Left ventricle myocardium inferior (tissue), 1 donor: Measurements from ENCODE around the gene LAMP5. TPM values are rescaled to one million over a fixed set of nuclear protein-coding genes. Genes with fewer than 3 reads are reported as not detected.

Experiments used
- DNase-seq: peaks from one replicate; pipeline ENCODE4 v3.0.0-alpha.2; 2020
- H3K27ac ChIP-seq: fragments of 200-600 bp; replicated peaks from 2 replicates; pipeline ENCODE4 v1.8.0; 2021
- H3K27me3 ChIP-seq: fragments of 200-600 bp; 2 replicates; pipeline ENCODE4 v1.8.0; 2021; ENCODE audit warnings: low read depth
- H3K36me3 ChIP-seq: fragments of 200-600 bp; 2 replicates; pipeline ENCODE4 v1.8.0; 2021
- H3K4me1 ChIP-seq: fragments of 200-600 bp; 2 replicates; pipeline ENCODE4 v1.8.0; 2021
- H3K4me3 ChIP-seq: fragments of 200-600 bp; 2 replicates; pipeline ENCODE4 v1.8.0; 2021; ENCODE audit warnings: mild to moderate bottlenecking, moderate library complexity
- H3K9me3 ChIP-seq: fragments of 200-600 bp; replicated peaks from 2 replicates; pipeline ENCODE4 v1.8.0; 2021
- intact Hi-C: fragments of 100-400 bp; cut with micrococcal nuclease; formaldehyde crosslinking; loops from one replicate; pipeline ENCODE4 v1.11.0; 2022
- total RNA-seq: library from RNA; stranded (reverse); fragmentation: NEBNext Ultra II Directional; extraction: Animal tissue kit (Norgen Biotek cat#: 25700); gene quantifications from one replicate; pipeline ENCODE4 v1.2.1, GENCODE V29; 2021
- TF ChIP-seq, protein P1 (sequence below): fragments of 200-600 bp; IDR thresholded peaks from 2 replicates; pipeline ENCODE4 v1.8.0; 2021; ENCODE audit warnings: antibody characterized with exemption, mild to moderate bottlenecking, borderline replicate concordance
- donor health status: DM: no; HTN: yes; CAD: no; lungs with severe emphysema.

Gene LAMP5
- total RNA-seq, 1 donor from 2014 or later: not detected

DNA sequence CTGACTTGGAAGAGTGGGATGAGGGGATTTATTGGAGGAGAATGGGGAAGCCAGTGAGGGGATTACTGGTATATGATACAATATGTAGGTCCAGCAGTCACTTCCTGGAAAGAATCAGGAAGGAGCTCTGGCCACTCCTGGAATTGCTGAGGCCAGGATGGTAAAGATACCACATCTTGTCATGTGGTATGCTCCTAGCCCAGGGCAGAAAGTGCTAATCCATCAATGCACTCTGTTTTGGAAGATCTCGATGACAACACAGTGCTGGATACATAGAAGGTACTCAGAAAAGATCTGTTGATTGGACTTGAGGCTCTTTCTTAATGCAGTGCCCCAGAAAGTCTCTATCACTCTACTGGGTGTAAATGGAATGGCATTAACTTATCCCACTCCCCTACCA is 52.6 kb downstream of the LAMP5 start:
- H3K36me3 ChIP-seq: no peaks in the 10 kb centered on the region
- peaks cover 72% of the 10 kb centered on the region for H3K27me3 ChIP-seq
- H3K27ac ChIP-seq: no peak overlapping the region
- TF ChIP-seq, protein P1, sequence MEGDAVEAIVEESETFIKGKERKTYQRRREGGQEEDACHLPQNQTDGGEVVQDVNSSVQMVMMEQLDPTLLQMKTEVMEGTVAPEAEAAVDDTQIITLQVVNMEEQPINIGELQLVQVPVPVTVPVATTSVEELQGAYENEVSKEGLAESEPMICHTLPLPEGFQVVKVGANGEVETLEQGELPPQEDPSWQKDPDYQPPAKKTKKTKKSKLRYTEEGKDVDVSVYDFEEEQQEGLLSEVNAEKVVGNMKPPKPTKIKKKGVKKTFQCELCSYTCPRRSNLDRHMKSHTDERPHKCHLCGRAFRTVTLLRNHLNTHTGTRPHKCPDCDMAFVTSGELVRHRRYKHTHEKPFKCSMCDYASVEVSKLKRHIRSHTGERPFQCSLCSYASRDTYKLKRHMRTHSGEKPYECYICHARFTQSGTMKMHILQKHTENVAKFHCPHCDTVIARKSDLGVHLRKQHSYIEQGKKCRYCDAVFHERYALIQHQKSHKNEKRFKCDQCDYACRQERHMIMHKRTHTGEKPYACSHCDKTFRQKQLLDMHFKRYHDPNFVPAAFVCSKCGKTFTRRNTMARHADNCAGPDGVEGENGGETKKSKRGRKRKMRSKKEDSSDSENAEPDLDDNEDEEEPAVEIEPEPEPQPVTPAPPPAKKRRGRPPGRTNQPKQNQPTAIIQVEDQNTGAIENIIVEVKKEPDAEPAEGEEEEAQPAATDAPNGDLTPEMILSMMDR: no peak
- H3K4me3 ChIP-seq: no peak overlapping the region
- no peak for DNase-seq
- H3K9me3 ChIP-seq: no peaks in the 10 kb centered on the region
- no peaks in the 10 kb centered on the region for H3K4me1 ChIP-seq
- intact Hi-C loops: no loop called here

DNA sequence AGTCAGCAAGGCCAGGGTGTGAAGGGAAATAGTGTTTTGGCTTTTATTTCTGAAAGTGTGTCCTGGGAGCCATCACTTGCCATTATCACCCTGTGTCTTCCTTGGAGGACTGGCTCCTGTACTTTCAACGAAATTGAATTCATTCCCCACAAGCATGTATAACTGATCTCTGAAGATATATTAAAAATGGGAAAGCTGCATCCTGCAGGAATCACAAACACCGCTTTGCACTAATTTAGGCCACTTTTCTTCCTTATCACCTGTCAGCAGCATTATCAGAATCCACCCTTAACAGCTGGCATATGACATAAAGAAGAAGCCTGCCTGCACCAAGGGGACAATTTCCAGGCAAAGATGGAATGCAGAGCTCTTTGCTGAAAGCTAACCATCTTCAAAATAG is 56.2 kb downstream of the LAMP5 start:
- H3K27ac ChIP-seq: no peak overlapping the region
- intact Hi-C loops: no loop called here
- H3K36me3 ChIP-seq: no peaks in the 10 kb centered on the region
- H3K27me3 ChIP-seq: peaks cover 96% of the 10 kb centered on the region
- H3K4me3 ChIP-seq: no peak overlapping the region
- H3K9me3 ChIP-seq: no peaks in the 10 kb centered on the region
- DNase-seq: no peak
- H3K4me1 ChIP-seq: no peaks in the 10 kb centered on the region
- TF ChIP-seq, protein P1: no peak

DNA sequence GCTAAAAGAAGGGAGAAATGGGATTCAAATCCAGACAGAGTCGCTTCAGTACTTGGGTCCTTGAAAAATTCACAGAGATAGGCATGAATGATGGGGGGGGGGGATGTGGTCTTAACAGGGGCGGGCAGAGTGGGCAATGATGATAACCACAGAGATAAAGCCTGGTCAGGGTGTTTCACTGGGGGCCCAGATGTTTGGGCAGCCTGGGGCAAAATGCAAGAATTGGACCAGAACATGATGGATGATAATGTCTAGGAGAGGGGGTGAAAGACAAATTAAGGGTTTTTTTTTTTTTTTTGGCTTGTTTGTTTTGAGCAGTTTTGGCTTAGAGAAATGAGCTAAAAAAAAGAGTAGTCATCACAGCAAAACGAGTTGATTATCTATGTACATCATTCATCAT is 57.4 kb downstream of the LAMP5 start:
- peaks cover 96% of the 10 kb centered on the region for H3K27me3 ChIP-seq
- intact Hi-C loops: no loop called here
- H3K9me3 ChIP-seq: no peaks in the 10 kb centered on the region
- H3K4me1 ChIP-seq: no peaks in the 10 kb centered on the region
- no peak overlapping the region for H3K4me3 ChIP-seq
- H3K27ac ChIP-seq: no peak overlapping the region
- no peak for DNase-seq
- TF ChIP-seq, protein P1: no peak
- H3K36me3 ChIP-seq: no peaks in the 10 kb centered on the region

DNA sequence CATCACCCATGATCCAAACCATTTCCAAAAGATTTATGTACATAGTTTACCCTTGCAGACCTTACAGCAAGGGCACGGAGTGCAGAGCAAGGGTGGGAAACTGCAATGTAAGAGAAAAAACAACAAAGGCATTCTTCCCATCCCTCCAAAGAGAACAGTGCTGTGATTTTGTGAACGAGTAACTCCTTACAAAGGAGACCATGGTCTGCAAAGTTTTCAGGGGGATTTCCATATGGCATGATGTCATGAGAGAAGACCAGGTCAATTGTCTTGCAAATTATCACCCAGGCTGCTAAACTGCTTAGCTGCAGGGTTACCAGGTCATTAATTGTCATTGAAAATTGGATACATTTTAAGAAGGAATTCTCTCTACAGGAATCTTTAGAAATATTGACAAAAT is 58.3 kb downstream of the LAMP5 start:
- Histone ChIP-seq H3K4me3 (no peak overlapping the region), H3K4me1 (no peaks in the 10 kb centered on the region), H3K27me3 (peaks cover 94% of the 10 kb centered on the region), H3K36me3 (no peaks in the 10 kb centered on the region), H3K27ac (no peak overlapping the region), H3K9me3 (no peaks in the 10 kb centered on the region)
- DNase-seq: no peak
- TF ChIP-seq, protein P1: no peak
- intact Hi-C loops: no loop called here

DNA sequence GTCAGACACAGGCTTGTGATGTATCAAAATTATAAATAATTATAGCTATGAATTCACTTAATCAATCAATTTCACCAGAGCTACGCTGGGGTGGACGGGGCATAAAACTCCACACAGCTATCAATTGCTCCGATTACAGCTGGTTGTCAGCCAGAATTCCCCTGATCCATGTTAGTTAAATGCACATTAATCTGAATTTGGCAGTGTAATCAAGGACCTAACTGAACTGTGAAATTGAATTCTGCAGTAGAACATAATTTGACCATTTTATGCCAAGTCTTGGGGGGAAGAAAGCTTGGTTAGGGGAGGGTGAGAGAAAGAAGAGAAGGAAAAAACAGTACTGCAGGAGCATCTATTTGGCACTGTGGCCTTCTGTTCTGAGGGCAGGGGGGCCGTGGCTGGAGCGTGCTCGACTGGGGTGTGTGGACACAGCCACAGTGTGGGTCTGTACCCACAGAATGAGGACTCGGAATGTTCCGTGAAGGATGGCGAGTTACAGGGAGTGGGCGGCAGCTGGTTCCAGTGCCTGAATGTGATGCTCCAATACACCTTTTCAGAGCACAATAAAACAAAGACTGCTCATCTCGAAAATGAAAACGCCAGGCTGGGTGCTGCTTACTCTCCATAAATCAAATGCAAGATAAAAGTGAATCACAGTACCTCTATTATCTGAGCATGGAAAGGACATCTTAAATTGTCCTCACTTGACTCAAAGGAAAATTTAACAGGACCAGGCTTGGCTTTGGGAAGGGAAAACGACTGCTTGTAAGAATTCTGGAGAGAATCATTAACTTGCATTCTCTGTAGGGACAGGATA is 59.2 kb downstream of the LAMP5 start:
- Histone ChIP-seq H3K4me3 (no peak overlapping the region), H3K27me3 (peaks cover 92% of the 10 kb centered on the region), H3K36me3 (no peaks in the 10 kb centered on the region), H3K27ac (no peak overlapping the region), H3K9me3 (no peaks in the 10 kb centered on the region), H3K4me1 (no peaks in the 10 kb centered on the region)
- no peak for DNase-seq
- intact Hi-C loops: no loop called here
- TF ChIP-seq, protein P1: no peak
